Activated CD4-positive, alpha-beta memory T cell treated with anti-CD3 and anti-CD28 coated beads, Interleukin-2, amount 10 ng/mL, durations not matched to agents 7 days and 5 days (primary cell): Measurements from ENCODE around the gene SLC37A4. TPM values are rescaled to one million over a fixed set of nuclear protein-coding genes. Genes with fewer than 3 reads are reported as not detected.

ENCODE experiments used
- CTCF ChIA-PET: fragments of 350-600 bp; sonication (Branson Sonifier 250); formaldehyde crosslinking; loops from one replicate; lab custom pipeline; 2021; ENCODE audit warnings: antibody characterized with exemption, inconsistent platforms; lab: Charles Lee
- POLR2A ChIA-PET: fragments of 350-600 bp; sonication (Branson Sonifier 250); formaldehyde crosslinking; loops from one replicate; lab custom pipeline; 2021; ENCODE audit warnings: antibody characterized with exemption; lab: Charles Lee
- DNase-seq: peaks from one replicate; pipeline ENCODE4 v3.0.0-alpha.2; 2020
- H3K27ac Mint-ChIP-seq: one replicate; pipeline ENCODE4 v1.8.0; 2021; ENCODE audit warnings: mild to moderate bottlenecking, mixed read lengths
- H3K27me3 Mint-ChIP-seq: one replicate; pipeline ENCODE4 v1.8.0; 2021; ENCODE audit warnings: mixed read lengths
- H3K36me3 Mint-ChIP-seq: one replicate; pipeline ENCODE4 v1.8.0; 2021; ENCODE audit warnings: low read depth, mixed read lengths
- H3K4me1 Mint-ChIP-seq: one replicate; pipeline ENCODE4 v1.8.0; 2021; ENCODE audit warnings: mixed read lengths
- H3K4me3 Mint-ChIP-seq: one replicate; pipeline ENCODE4 v1.8.0; 2021; ENCODE audit warnings: mild to moderate bottlenecking, mixed read lengths
- H3K9me3 Mint-ChIP-seq: one replicate; pipeline ENCODE4 v1.8.0; 2021; ENCODE audit warnings: mixed read lengths
- total RNA-seq, 2 experiments: library from RNA; stranded (reverse); gene quantifications; one replicate each; pipeline ENCODE4 v1.2.3, GENCODE V29; 2021

The SLC37A4 gene
- total RNA-seq, 2 experiments from 2014 or later = 31.6 to 33.9 TPM

DNA sequence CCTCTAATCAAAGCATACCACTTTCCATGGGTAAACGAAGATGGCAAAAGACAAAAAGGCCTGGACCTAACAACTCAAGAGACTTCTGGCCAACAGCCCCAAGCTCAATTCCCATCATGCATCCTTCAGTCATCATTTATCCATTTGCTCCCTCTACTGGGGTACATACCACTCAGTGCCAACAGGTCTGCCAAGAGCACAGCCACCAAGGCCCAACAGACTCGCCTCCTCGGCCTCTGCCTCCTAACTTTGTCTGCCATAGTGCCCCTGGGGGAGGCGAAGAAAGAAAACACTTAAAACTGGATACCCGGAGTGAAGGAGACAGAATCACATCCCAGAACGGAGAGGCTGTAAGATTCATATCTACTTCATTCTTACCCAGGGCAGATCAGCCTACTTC lies 25.2 kb upstream of the SLC37A4 start:
- peaks cover 52% of the 10 kb centered on the region for H3K36me3 Mint-ChIP-seq
- POLR2A ChIA-PET = interaction anchor here (0.8 to 5.8 kb wide), 29 partner anchors 9 to 268 kb away, joined by 3 to 82 read pairs (median 6); partner anchors contain the start of genes C2CD2L, CENATAC, DDX6 and DPAGT1

DNA sequence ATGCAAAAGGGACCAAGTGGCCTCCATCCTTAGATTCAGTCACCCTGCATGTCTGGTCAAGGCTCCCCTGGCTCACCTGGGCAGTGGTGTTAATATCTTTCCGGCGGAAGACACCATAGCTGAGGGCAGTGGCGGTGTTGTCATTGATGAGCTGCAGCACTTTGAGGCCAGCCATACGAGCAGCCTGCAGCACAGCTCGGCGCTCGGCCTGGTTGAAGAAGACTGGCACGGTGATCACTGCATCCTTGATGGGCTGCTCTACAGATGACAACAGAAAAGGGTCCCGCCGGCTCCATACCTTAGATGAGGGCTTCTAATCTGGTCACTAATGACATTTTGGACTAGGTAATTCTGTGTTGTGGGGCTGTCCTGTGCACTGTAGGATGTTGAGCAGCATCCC lies 23.7 kb upstream of the SLC37A4 start:
- H3K9me3 Mint-ChIP-seq = no peaks in the 10 kb centered on the region
- no peaks in the 10 kb centered on the region for H3K27me3 Mint-ChIP-seq
- no peak overlapping the region for H3K4me3 Mint-ChIP-seq
- H3K4me1 Mint-ChIP-seq = peaks cover 65% of the 10 kb centered on the region
- DNase-seq = no peak
- CTCF ChIA-PET = interaction anchor here (1.0 to 3.1 kb wide), 4 partner anchors 13 to 36 kb away, joined by 3 to 21 read pairs (median 6); partner anchors contain the start of genes HMBS, RPS25, SLC37A4 and TRAPPC4
- no peak overlapping the region for H3K27ac Mint-ChIP-seq
- peaks cover 61% of the 10 kb centered on the region for H3K36me3 Mint-ChIP-seq
- POLR2A ChIA-PET = interaction anchor here (0.6 to 5.8 kb wide), 5 partner anchors 12 to 57 kb away, joined by 3 to 82 read pairs (median 7); partner anchors contain the start of genes CENATAC and VPS11

More for the DNA sequence above, 25.2 kb upstream of the SLC37A4 start:
- peaks cover 60% of the 10 kb centered on the region for H3K4me1 Mint-ChIP-seq
- H3K27me3 Mint-ChIP-seq = no peaks in the 10 kb centered on the region
- H3K9me3 Mint-ChIP-seq = no peaks in the 10 kb centered on the region
- CTCF ChIA-PET = interaction anchor here (0.6 to 3.1 kb wide), 21 partner anchors 9 to 265 kb away, joined by 3 to 21 read pairs (median 4); partner anchors contain the start of genes C2CD2L, DPAGT1, HMBS and RPS25
- peak overlapping the region; percentile 79 for H3K27ac Mint-ChIP-seq
- H3K4me3 Mint-ChIP-seq = peak overlapping the region; percentile 95
- no peak for DNase-seq

DNA sequence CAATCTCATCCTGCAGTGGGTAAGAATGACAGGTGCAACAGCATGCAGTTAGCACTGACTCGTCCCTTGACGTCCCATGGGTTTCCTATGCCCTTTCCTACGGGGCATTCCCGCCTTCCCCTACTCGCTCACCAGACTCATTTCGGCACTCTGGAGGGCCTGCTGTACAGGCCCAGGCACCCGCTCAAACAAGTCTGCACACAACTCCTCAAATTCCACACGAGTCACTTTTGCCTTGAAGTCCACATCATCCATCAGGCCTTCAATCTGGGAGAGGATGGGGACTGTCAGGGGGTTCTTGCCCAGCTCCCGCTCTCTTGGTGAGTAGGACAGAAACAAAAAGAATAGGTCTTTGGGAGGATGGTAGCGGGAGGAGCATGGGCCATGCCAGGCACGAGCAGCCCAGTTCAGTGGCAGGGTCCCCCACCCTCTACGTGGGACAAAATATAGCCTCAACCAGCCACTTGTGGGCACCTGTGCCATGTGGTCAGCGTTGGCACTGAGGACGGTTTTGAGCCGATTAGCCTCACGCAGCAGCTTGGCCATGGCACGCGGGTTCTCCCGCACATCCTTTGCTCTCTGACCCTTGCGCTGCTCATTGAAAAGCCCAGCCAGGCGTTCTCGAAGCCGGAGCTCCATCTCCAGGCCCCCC lies 21.6 kb upstream of the SLC37A4 start:
- ChIA-PET CTCF (no interaction called here), POLR2A (interaction anchor here (1.1 to 2.1 kb wide), 3 partner anchors 8 to 42 kb away, joined by 3 to 5 read pairs (median 4); no protein-coding TSS in a partner anchor)
- DNase-seq = no peak
- H3K4me3 Mint-ChIP-seq = no peak overlapping the region
- H3K36me3 Mint-ChIP-seq = peaks cover 78% of the 10 kb centered on the region
- peaks cover 56% of the 10 kb centered on the region for H3K4me1 Mint-ChIP-seq
- H3K27me3 Mint-ChIP-seq = no peaks in the 10 kb centered on the region
- H3K27ac Mint-ChIP-seq = peak overlapping the region; percentile 47
- H3K9me3 Mint-ChIP-seq = no peaks in the 10 kb centered on the region

DNA sequence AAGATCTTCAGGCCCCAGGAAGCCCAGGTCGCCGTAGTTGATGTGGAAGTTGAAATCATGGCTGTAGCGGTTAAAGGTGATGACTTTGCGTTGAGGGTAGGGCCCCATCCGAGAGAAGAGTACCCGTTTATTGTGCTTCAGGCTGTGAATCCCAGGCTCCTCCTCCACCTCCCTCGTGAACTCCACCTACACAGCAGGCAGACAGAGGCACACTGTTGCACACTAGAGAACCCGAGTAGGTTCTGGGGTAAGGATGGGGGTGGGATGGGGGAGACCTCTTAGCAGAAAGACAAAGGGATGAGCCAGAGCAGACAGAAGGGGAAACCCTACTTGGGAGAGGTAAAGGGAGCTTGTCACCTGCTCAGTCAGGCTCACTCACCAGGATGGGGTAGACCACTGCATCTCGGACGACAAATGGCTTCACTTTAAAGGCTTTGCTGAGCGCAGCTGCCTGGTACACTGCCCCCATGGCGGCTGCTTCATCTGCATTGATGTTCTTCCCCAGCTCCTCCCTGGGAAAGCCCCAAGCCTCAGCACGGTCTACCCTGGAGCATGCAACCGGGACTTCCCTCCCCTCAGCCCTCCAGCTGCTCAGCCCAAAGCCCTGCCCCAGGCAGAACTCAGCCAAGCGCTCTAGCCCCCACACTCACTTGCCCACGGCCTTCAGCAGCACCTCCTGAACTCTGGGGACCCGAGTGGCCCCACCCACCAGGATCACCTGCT lies 20.9 kb upstream of the SLC37A4 start:
- no peak for DNase-seq
- Mint-ChIP-seq H3K36me3 (peaks cover 82% of the 10 kb centered on the region), H3K4me1 (peaks cover 56% of the 10 kb centered on the region), H3K27ac (peak overlapping the region; percentile 47), H3K4me3 (no peak overlapping the region), H3K9me3 (no peaks in the 10 kb centered on the region), H3K27me3 (no peaks in the 10 kb centered on the region)
- POLR2A ChIA-PET = interaction anchor here (1.1 to 2.1 kb wide), 6 partner anchors 8 to 43 kb away, joined by 3 to 6 read pairs (median 4); partner anchors contain the start of genes TRAPPC4 and VPS11
- CTCF ChIA-PET = no interaction called here

GRCh38 chr11:119049081-119049480 lies 18.4 kb upstream of the SLC37A4 start:
- Mint-ChIP-seq H3K4me3 (no peak overlapping the region), H3K4me1 (peaks cover 33% of the 10 kb centered on the region), H3K9me3 (no peaks in the 10 kb centered on the region), H3K27ac (no peak overlapping the region), H3K27me3 (no peaks in the 10 kb centered on the region), H3K36me3 (peaks cover 83% of the 10 kb centered on the region)
- DNase-seq = no peak
- ChIA-PET POLR2A (interaction anchor here (1.4 to 2.0 kb wide), 2 partner anchors 19 to 29 kb away, joined by 4 to 7 read pairs; partner anchors contain the start of gene VPS11), CTCF (no interaction called here)

GRCh38 chr11:119048644-119049043 lies 18.0 kb upstream of the SLC37A4 start:
- ChIA-PET POLR2A (interaction anchor here (1.4 to 2.6 kb wide), 3 partner anchors 8 to 29 kb away, joined by 4 to 16 read pairs (median 7); partner anchors contain the start of genes HYOU1 and VPS11), CTCF (interaction anchor here (1.1 to 1.4 kb wide), 2 partner anchors 17 to 359 kb away, joined by 3 to 4 read pairs; no protein-coding TSS in a partner anchor)
- no peak overlapping the region for H3K27ac Mint-ChIP-seq
- H3K9me3 Mint-ChIP-seq = no peaks in the 10 kb centered on the region
- no peaks in the 10 kb centered on the region for H3K27me3 Mint-ChIP-seq
- peaks cover 29% of the 10 kb centered on the region for H3K4me1 Mint-ChIP-seq
- peaks cover 80% of the 10 kb centered on the region for H3K36me3 Mint-ChIP-seq
- no peak overlapping the region for H3K4me3 Mint-ChIP-seq
- no peak for DNase-seq

GRCh38 chr11:119047205-119047604 lies 16.5 kb upstream of the SLC37A4 start:
- no peak for DNase-seq
- no peaks in the 10 kb centered on the region for H3K9me3 Mint-ChIP-seq
- ChIA-PET CTCF (interaction anchor here (0.8 to 1.4 kb wide), 2 partner anchors 9 to 357 kb away, joined by 3 to 4 read pairs; no protein-coding TSS in a partner anchor), POLR2A (interaction anchor here (2.0 to 2.6 kb wide), 3 partner anchors 9 to 27 kb away, joined by 4 to 16 read pairs (median 6); partner anchors contain the start of genes HYOU1 and SLC37A4)
- no peak overlapping the region for H3K27ac Mint-ChIP-seq
- peaks cover 68% of the 10 kb centered on the region for H3K36me3 Mint-ChIP-seq
- H3K27me3 Mint-ChIP-seq = no peaks in the 10 kb centered on the region
- H3K4me1 Mint-ChIP-seq = peaks cover 18% of the 10 kb centered on the region
- H3K4me3 Mint-ChIP-seq = no peak overlapping the region

DNA sequence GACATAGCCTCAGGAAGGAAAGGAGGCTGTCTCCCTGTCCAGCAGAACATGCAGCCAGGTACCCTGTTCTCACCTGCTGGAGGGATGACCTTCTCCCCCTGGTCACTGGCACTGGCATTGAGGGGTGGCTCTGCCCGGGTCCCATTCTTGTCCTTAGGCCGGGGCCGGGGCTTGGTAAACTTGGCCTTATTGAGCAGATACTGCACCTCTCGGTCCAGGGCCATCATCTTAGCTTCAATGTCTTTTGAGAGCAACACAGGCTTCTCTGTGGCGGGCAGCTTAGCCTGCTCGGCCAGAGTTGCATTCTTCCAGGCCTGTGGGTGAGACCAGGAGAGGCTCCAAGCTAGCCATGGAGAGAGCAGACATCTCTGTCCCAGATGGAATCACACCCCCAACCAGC lies 15.8 kb upstream of the SLC37A4 start:
- no peak overlapping the region for H3K27ac Mint-ChIP-seq
- H3K27me3 Mint-ChIP-seq = no peaks in the 10 kb centered on the region
- ChIA-PET POLR2A (interaction anchor here (1.0 to 2.6 kb wide), 3 partner anchors 10 to 49 kb away, joined by 4 to 16 read pairs (median 6); partner anchors contain the start of genes CENATAC, HYOU1 and SLC37A4), CTCF (interaction anchor here (0.6 to 0.8 kb wide), 3 partner anchors 8 to 57 kb away, joined by 3 to 4 read pairs (median 3); no protein-coding TSS in a partner anchor)
- DNase-seq = no peak
- H3K4me3 Mint-ChIP-seq = no peak overlapping the region
- no peaks in the 10 kb centered on the region for H3K9me3 Mint-ChIP-seq
- peaks cover 17% of the 10 kb centered on the region for H3K4me1 Mint-ChIP-seq
- H3K36me3 Mint-ChIP-seq = peaks cover 63% of the 10 kb centered on the region

DNA sequence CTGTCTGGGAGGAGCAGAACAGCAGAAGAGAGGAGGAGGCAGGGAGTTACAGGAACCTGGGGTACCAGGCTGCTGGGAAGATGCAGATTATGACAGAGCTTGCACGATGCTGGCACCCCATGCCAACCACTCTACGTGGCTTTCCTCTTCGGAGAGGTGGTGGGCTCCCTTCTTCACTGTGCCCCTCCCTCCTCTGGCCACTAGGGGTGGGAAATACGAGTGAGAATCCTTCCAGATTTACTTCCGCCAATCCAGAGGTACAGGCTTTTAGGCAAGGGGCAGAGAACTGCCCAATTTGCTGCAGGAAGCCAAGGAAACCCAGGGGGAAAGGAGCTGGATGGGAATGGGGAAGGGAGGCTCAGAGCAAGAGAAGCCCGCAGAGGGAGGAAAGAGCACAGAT lies 14.0 kb upstream of the SLC37A4 start:
- H3K9me3 Mint-ChIP-seq = no peaks in the 10 kb centered on the region
- DNase-seq = no peak
- peaks cover 51% of the 10 kb centered on the region for H3K36me3 Mint-ChIP-seq
- H3K4me1 Mint-ChIP-seq = peaks cover 10% of the 10 kb centered on the region
- ChIA-PET CTCF (no interaction called here), POLR2A (interaction anchor here (0.9 to 1.4 kb wide), 2 partner anchors 12 to 26 kb away, joined by 3 read pairs; no protein-coding TSS in a partner anchor)
- no peaks in the 10 kb centered on the region for H3K27me3 Mint-ChIP-seq
- no peak overlapping the region for H3K4me3 Mint-ChIP-seq
- H3K27ac Mint-ChIP-seq = no peak overlapping the region

- H3K27ac Mint-ChIP-seq = no peak overlapping the region
- ChIA-PET CTCF (interaction anchor here (1.3 kb wide), 1 partner anchor 10 kb away, joined by 3 read pairs; no protein-coding TSS in a partner anchor), POLR2A (interaction anchor here (1.1 to 1.5 kb wide), 3 partner anchors 9 to 25 kb away, joined by 3 to 5 read pairs (median 5); partner anchors contain the start of genes HYOU1 and VPS11)
- no peak overlapping the region for H3K4me3 Mint-ChIP-seq
- peaks cover 4% of the 10 kb centered on the region for H3K4me1 Mint-ChIP-seq
- peaks cover 2% of the 10 kb centered on the region for H3K27me3 Mint-ChIP-seq
- DNase-seq = no peak
- H3K9me3 Mint-ChIP-seq = no peaks in the 10 kb centered on the region
- peaks cover 34% of the 10 kb centered on the region for H3K36me3 Mint-ChIP-seq
Observed at GRCh38 chr11:119042927-119043326, 12.2 kb upstream of the SLC37A4 start.

GRCh38 chr11:119041821-119042514 lies 11.3 kb upstream of the SLC37A4 start:
- ChIA-PET CTCF (interaction anchor here (0.7 to 1.3 kb wide), 4 partner anchors 9 to 15 kb away, joined by 3 to 5 read pairs (median 4); no protein-coding TSS in a partner anchor), POLR2A (interaction anchor here (0.6 to 1.5 kb wide), 3 partner anchors 10 to 13 kb away, joined by 3 to 5 read pairs (median 3); no protein-coding TSS in a partner anchor)
- no peaks in the 10 kb centered on the region for H3K9me3 Mint-ChIP-seq
- H3K27ac Mint-ChIP-seq = no peak overlapping the region
- peaks cover 4% of the 10 kb centered on the region for H3K4me1 Mint-ChIP-seq
- H3K36me3 Mint-ChIP-seq = peaks cover 26% of the 10 kb centered on the region
- H3K27me3 Mint-ChIP-seq = peaks cover 2% of the 10 kb centered on the region
- no peak overlapping the region for H3K4me3 Mint-ChIP-seq
- DNase-seq = no peak
